ENCODE data around the gene HGF. TPM values are rescaled to one million over a fixed set of nuclear protein-coding genes. Genes with fewer than 3 reads are reported as not detected.

HGF gene
- total RNA-seq, 8 experiments from 2014 or later = 0.09 to 9.6 (median 0.56) TPM; not detected in 1

DNA sequence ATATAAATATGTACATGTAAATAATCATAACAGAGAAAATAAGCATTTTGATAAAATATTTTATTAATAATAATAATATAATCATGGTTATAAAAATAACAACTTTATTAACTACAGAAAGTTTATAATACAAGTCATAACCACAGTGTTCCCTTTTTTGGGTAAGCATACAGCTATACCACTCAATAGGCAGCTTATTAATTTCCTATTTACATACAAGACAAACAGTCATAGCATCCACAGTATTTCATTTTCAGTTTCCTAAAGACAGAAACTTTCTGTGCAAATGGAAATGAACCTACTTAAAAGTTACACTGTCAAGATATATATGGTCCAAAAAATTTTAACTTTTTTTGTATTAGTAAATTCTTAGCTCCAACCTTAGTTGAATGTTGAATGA is 70.9 kb downstream of the HGF start:
- in situ Hi-C loops (cut with MboI; ENCODE audit: low pct_unique_long_range_greater_than_20kb in 2 of 9, low sequenced_read_pairs in 9 of 9, unreplicated experiment in 9 of 9) = no loop called here
- no peaks in the 10 kb centered on the region for H3K4me1 ChIP-seq (replicated peaks in 1 of 2)
- H3K27ac ChIP-seq = no peak overlapping the region
- no peak overlapping the region for H3K4me3 ChIP-seq
- ATAC-seq (replicated peaks in 6 of 8) = no peak

DNA sequence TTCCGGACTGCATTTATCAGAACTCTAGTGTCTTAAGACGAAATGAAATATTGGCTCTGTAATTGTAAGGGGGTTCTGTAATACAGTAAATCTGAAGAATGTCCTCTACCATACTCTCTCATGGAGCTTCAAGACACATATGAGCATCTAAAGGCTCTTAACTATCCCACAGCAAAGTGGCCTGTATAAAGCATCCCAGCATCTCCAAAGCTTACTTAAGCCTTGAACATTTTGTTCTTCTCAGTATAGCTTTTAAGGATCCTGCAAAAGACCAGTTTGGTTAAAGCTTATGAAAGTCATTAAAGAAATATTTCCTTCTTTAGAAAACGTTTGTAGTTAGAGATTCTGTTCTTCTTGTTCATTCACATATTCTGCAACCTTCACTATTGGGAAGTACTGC is 75.1 kb downstream of the HGF start:
- H3K27ac ChIP-seq = no peak overlapping the region
- no peak overlapping the region for H3K4me3 ChIP-seq
- no peak for ATAC-seq (replicated peaks in 6 of 8)
- 33 to 100% (median 63%) methylated on average over 1 to 3 of the region's 3 CpGs for WGBS, 10 experiments
- in situ Hi-C loops (cut with MboI; ENCODE audit: low pct_unique_long_range_greater_than_20kb in 2 of 9, low sequenced_read_pairs in 9 of 9, unreplicated experiment in 9 of 9) = no loop called here
- H3K4me1 ChIP-seq (replicated peaks in 1 of 2) = no peaks in the 10 kb centered on the region

- ATAC-seq (replicated peaks in 6 of 8) = no peak
- Histone ChIP-seq H3K4me3 (no peak overlapping the region), H3K27ac (no peak overlapping the region), H3K4me1 (replicated peaks in 1 of 2) (no peaks in the 10 kb centered on the region)
- 20 to 91% (median 75%) methylated on average over 1 of the region's 1 CpG; no CpG with 5 or more reads in 1 of the 10 experiments for WGBS, 10 experiments
- in situ Hi-C loops (cut with MboI; ENCODE audit: low pct_unique_long_range_greater_than_20kb in 2 of 9, low sequenced_read_pairs in 9 of 9, unreplicated experiment in 9 of 9) = no loop called here
These were observed 76.0 kb downstream of the HGF start for GRCh38 chr7:81693894-81694293.

DNA sequence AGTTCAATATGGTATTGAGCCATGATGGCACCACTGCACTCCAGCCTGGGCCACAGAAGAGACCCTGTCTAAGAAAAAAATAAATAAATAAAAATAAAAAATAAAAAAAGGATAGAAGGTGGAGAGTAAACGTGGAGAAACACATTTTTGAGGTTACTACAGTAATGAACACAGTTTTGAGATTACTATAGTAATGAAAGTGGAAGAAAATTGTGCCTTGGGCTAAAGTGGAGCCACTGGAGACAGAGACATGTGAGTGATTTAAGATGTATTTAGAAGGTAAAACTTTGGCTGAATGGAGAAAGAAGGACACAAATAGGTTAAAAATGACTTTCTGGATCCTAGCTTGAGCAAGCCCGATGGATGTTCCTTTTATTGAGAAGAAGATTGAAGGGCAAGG is 76.8 kb downstream of the HGF start:
- WGBS, 10 experiments = 57 to 100% (median 83%) methylated on average over 1 to 2 of the region's 2 CpGs; no CpG with 5 or more reads in 1 of the 10 experiments
- Histone ChIP-seq H3K4me1 (replicated peaks in 1 of 2) (no peaks in the 10 kb centered on the region), H3K27ac (no peak overlapping the region), H3K4me3 (no peak overlapping the region)
- in situ Hi-C loops (cut with MboI; ENCODE audit: low pct_unique_long_range_greater_than_20kb in 2 of 9, low sequenced_read_pairs in 9 of 9, unreplicated experiment in 9 of 9) = no loop called here
- no peak for ATAC-seq (replicated peaks in 6 of 8)

GRCh38 chr7:81692146-81692905 is 77.5 kb downstream of the HGF start:
- in situ Hi-C loops (cut with MboI; ENCODE audit: low pct_unique_long_range_greater_than_20kb in 2 of 9, low sequenced_read_pairs in 9 of 9, unreplicated experiment in 9 of 9) = no loop called here
- peak in 3 of 8 experiments; percentile 44 to 92 (median 88) for ATAC-seq (replicated peaks in 6 of 8)
- H3K4me3 ChIP-seq = no peak overlapping the region
- H3K4me1 ChIP-seq (replicated peaks in 1 of 2) = no peaks in the 10 kb centered on the region
- WGBS, 10 experiments = 0 to 100% (median 58%) methylated on average over 1 to 3 of the region's 3 CpGs; no CpG with 5 or more reads in 2 of the 10 experiments
- H3K27ac ChIP-seq = no peak overlapping the region

- no peak for ATAC-seq (replicated peaks in 6 of 8)
- 2 to 90% (median 83%) methylated on average over 2 to 4 of the region's 4 CpGs for WGBS, 10 experiments
- in situ Hi-C loops (cut with MboI; ENCODE audit: low pct_unique_long_range_greater_than_20kb in 2 of 9, low sequenced_read_pairs in 9 of 9, unreplicated experiment in 9 of 9) = no loop called here
- no peaks in the 10 kb centered on the region for H3K4me1 ChIP-seq (replicated peaks in 1 of 2)
- no peak overlapping the region for H3K4me3 ChIP-seq
- H3K27ac ChIP-seq = no peak overlapping the region
These were observed 78.5 kb downstream of the HGF start for GRCh38 chr7:81691199-81691821.

DNA sequence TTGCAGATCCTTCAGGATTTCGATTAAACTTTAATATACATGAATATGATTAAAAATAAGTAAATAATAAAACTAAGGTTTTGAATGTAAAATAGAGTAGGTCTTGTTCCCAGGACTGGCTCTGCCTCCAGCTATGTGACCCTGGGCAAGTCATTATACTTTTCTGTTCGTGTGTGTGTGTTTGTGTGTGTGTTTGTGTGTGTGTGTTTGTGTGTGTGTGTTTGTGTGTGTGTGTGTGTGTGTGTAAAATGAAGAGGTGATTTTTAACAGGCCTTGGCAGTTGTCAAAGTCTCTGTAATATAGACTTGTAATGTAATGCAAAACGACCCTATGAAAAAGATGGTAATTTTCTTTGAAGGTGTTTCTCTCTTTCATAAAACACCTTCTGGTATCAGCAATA is 79.2 kb downstream of the HGF start:
- Histone ChIP-seq H3K4me1 (replicated peaks in 1 of 2) (no peaks in the 10 kb centered on the region), H3K27ac (no peak overlapping the region), H3K4me3 (no peak overlapping the region)
- in situ Hi-C loops (cut with MboI; ENCODE audit: low pct_unique_long_range_greater_than_20kb in 2 of 9, low sequenced_read_pairs in 9 of 9, unreplicated experiment in 9 of 9) = no loop called here
- 27 to 80% (median 56%) methylated on average over 1 to 3 of the region's 3 CpGs; no CpG with 5 or more reads in 2 of the 10 experiments for WGBS, 10 experiments
- ATAC-seq (replicated peaks in 6 of 8) = no peak

GRCh38 chr7:81690251-81690650 is 79.6 kb downstream of the HGF start:
- Histone ChIP-seq H3K4me3 (no peak overlapping the region), H3K27ac (no peak overlapping the region), H3K4me1 (replicated peaks in 1 of 2) (peaks cover under 1% of the 10 kb centered on the region in 2 donors)
- WGBS, 10 experiments = 7 to 30% (median 20%) methylated on average over 2 to 5 of the region's 5 CpGs; no CpG with 5 or more reads in 4 of the 10 experiments
- in situ Hi-C loops (cut with MboI; ENCODE audit: low pct_unique_long_range_greater_than_20kb in 2 of 9, low sequenced_read_pairs in 9 of 9, unreplicated experiment in 9 of 9) = no loop called here
- ATAC-seq (replicated peaks in 6 of 8) = peak in 2 of 8 experiments; percentile 5 to 81

DNA sequence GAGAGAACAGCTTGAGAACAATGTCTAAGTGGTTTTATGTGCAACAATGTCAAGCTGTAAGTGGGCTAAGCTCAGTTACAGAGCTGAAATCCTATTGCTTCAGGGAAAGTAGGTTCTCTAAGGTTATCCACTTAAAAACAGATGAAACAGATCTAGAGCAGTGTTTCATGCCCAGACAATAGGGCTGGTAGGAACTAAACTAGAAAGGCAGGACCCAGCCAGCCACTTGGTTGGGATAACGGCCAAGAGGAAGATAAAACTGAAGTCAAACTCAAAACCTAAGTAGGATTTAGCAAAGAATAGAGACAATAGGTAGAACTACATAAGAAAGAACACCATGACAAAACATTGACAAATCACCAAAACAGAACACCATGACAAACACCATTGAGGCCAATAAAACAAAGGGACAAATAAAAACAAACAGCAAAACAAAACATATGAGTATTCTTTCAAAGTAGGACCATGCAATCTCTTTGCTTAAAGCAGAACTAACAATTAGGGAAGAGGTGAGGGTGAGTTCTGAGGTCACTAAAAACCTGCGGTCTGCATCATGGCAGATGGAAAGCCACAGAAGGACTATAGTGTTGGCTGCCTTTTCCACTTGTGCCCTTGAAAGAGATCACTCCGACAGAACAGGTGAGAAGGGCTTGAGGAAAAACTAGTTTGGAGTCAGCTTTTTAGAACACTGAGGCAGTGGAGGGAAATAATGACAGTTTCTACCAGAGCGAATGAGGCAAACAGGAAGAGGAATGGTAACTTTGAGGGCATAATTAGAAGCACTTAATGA is 81.0 kb downstream of the HGF start:
- Histone ChIP-seq H3K4me1 (replicated peaks in 1 of 2) (peaks cover 3 to 13% of the 10 kb centered on the region in 2 donors), H3K4me3 (no peak overlapping the region), H3K27ac (no peak overlapping the region)
- 57 to 98% (median 77%) methylated on average over 1 to 4 of the region's 4 CpGs for WGBS, 10 experiments
- in situ Hi-C loops (cut with MboI; ENCODE audit: low pct_unique_long_range_greater_than_20kb in 2 of 9, low sequenced_read_pairs in 9 of 9, unreplicated experiment in 9 of 9) = no loop called here
- no peak for ATAC-seq (replicated peaks in 6 of 8)

DNA sequence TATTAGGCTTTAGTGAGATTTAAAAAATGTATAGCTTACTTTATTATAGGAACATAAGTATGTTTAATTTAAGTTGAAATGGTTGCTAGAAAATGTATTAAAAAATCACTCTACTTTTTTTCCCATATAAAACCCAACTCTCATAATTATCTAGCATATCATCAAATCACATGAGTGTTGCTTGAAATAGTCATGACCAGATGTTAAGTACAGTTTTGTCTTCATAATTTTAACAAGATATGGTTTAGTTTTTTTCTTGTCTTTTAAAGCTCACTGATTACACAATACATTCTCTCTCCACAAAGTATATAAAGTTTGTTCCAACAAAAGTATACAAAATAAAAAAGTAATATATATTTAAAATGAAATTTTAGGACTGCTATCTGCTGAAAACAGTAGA is 82.8 kb downstream of the HGF start:
- no peak overlapping the region for H3K4me3 ChIP-seq
- H3K4me1 ChIP-seq (replicated peaks in 1 of 2) = peaks cover 3 to 29% of the 10 kb centered on the region in 2 donors
- H3K27ac ChIP-seq = no peak overlapping the region
- in situ Hi-C loops (cut with MboI; ENCODE audit: low pct_unique_long_range_greater_than_20kb in 2 of 9, low sequenced_read_pairs in 9 of 9, unreplicated experiment in 9 of 9) = no loop called here
- no peak for ATAC-seq (replicated peaks in 6 of 8)

DNA sequence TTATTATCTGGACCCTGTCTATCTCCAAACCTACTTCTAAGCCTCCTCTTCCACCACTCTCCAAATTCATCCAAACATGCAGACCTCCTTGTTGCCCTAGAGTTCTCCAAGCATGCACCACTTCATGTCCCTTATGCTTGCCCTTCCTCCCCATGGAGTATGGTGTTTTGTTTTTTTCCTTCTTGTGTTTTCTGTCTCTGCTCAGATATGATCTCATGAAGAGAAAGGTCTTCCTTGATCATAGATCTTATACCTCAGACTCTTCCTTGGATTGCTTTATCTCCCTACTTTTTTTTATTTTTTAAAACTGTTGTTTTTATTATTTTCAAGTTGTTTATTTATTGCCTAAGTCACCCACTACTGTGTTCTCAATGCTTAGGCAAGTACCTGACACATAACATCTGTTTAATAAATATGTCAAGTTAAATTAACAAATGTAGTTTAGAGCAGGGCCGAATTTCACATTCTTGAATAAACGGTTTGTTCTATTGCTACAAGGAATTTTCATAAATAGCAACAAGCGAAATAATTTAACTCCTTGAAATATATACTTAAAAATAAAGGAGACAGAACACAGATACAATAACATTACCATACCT is 84.5 kb downstream of the HGF start:
- Histone ChIP-seq H3K4me3 (no peak overlapping the region), H3K4me1 (replicated peaks in 1 of 2) (peaks cover 3 to 29% of the 10 kb centered on the region in 2 donors), H3K27ac (no peak overlapping the region)
- WGBS, 10 experiments = 28 to 100% (median 88%) methylated on average over 1 to 3 of the region's 3 CpGs
- peak in 4 of 8 experiments; percentile 46 to 53 (median 50) for ATAC-seq (replicated peaks in 6 of 8)
- in situ Hi-C loops (cut with MboI; ENCODE audit: low pct_unique_long_range_greater_than_20kb in 2 of 9, low sequenced_read_pairs in 9 of 9, unreplicated experiment in 9 of 9) = no loop called here

DNA sequence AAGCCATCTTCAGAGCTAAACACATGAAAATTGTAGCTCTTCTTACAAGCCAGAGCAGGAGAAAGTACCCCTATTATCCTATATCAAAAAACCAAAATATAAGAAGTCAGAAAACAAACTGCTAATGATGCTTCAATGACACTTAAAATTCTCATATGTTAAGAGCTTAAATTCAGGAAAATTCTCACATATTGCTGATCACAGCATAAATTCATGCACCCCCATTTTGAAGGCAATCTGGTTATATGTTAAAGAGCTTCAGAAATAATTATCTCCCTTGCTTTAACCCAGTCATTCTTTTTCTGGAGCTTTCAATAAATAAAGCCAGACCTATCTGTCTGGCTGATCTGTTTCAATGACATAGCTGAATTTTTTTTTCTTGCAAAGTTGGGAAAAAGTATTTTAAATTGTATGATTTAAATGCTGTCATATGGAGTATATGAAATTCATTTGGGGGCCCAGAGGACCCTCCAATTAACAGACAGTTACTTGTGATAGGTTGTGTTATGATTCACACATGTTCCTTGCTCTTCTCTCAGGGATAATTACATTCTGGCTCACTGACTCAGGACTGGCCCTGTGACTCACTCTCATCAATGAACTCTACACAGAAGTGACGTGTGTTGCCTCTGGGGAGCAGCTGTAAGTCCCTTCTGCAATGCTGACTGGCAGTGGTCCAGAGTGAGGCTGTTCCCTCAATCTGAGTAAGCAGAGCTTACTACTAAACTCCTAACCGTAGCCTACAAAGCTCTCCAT is 85.2 kb downstream of the HGF start:
- Histone ChIP-seq H3K4me1 (replicated peaks in 1 of 2) (peaks cover 3 to 29% of the 10 kb centered on the region in 2 donors), H3K4me3 (no peak overlapping the region), H3K27ac (no peak overlapping the region)
- WGBS, 10 experiments = 0 to 67% (median 14%) methylated on average over 1 to 2 of the region's 2 CpGs; no CpG with 5 or more reads in 5 of the 10 experiments
- peak; percentile 100 for ATAC-seq (replicated peaks in 6 of 8)
- in situ Hi-C loops (cut with MboI; ENCODE audit: low pct_unique_long_range_greater_than_20kb in 2 of 9, low sequenced_read_pairs in 9 of 9, unreplicated experiment in 9 of 9) = no loop called here

All from motor neuron (in vitro differentiated cells).